ENCODE data around the gene COPB1.

Gene COPB1

GRCh38 chr11:14463623-14464022 is 36.0 kb downstream of the COPB1 start:
- Histone ChIP-seq H4K20me1 (ENCODE audit: insufficient read depth, low read length, poor library complexity, severe bottlenecking) (no peaks in the 10 kb centered on the region), H3K79me2 (ENCODE audit: insufficient read depth, low read length) (no peaks in the 10 kb centered on the region), H3K4me3 (ENCODE audit: low read length, poor library complexity, severe bottlenecking) (no peak overlapping the region), H3K4me1 (ENCODE audit: insufficient read depth, low read length, poor library complexity, severe bottlenecking) (peaks cover 4% of the 10 kb centered on the region), H3K27me3 (ENCODE audit: insufficient read depth, low read length, poor library complexity, severe bottlenecking) (no peaks in the 10 kb centered on the region), H3K4me2 (ENCODE audit: low read depth, low read length, poor library complexity, severe bottlenecking) (no peak overlapping the region), H3K9ac (ENCODE audit: low read depth, low read length, poor library complexity, severe bottlenecking) (no peak overlapping the region), H3K36me3 (ENCODE audit: insufficient read depth, low read length) (peaks cover 93% of the 10 kb centered on the region), H3F3A (ENCODE audit: low read depth) (no peaks in the 10 kb centered on the region), H3K9me3 (ENCODE audit: insufficient read depth, low read depth, low read length) (no peaks in the 10 kb centered on the region), H3K9me2 (replicated peaks; ENCODE audit: low read depth, low read length) (no peaks in the 10 kb centered on the region), H2AFZ (ENCODE audit: low read length) (no peak overlapping the region)
- no peak for TF ChIP-seq CTCF (conservative IDR thresholded peaks at IDR 0.05; ENCODE audit: low read length)
- no peak for TF ChIP-seq EZH2phosphoT487 (IDR thresholded peaks at IDR 0.05; ENCODE audit: borderline replicate concordance)

GRCh38 chr11:14460147-14460546 is 39.5 kb downstream of the COPB1 start:
- Histone ChIP-seq H2AFZ (ENCODE audit: low read length) (no peak overlapping the region), H3K9me3 (ENCODE audit: insufficient read depth, low read depth, low read length) (no peaks in the 10 kb centered on the region), H3K4me2 (ENCODE audit: low read depth, low read length, poor library complexity, severe bottlenecking) (no peak overlapping the region), H3F3A (ENCODE audit: low read depth) (no peaks in the 10 kb centered on the region), H3K4me1 (ENCODE audit: insufficient read depth, low read length, poor library complexity, severe bottlenecking) (peaks cover 4% of the 10 kb centered on the region), H4K20me1 (ENCODE audit: insufficient read depth, low read length, poor library complexity, severe bottlenecking) (no peaks in the 10 kb centered on the region), H3K27me3 (ENCODE audit: insufficient read depth, low read length, poor library complexity, severe bottlenecking) (no peaks in the 10 kb centered on the region), H3K79me2 (ENCODE audit: insufficient read depth, low read length) (no peaks in the 10 kb centered on the region), H3K9me2 (replicated peaks; ENCODE audit: low read depth, low read length) (no peaks in the 10 kb centered on the region), H3K9ac (ENCODE audit: low read depth, low read length, poor library complexity, severe bottlenecking) (no peak overlapping the region), H3K4me3 (ENCODE audit: low read length, poor library complexity, severe bottlenecking) (no peak overlapping the region), H3K36me3 (ENCODE audit: insufficient read depth, low read length) (peaks cover 85% of the 10 kb centered on the region)
- TF ChIP-seq CTCF (conservative IDR thresholded peaks at IDR 0.05; ENCODE audit: low read length) (no peak), EZH2phosphoT487 (IDR thresholded peaks at IDR 0.05; ENCODE audit: borderline replicate concordance) (no peak)

GRCh38 chr11:14458377-14458776 is 41.2 kb downstream of the COPB1 start:
- no peaks in the 10 kb centered on the region for H3F3A ChIP-seq (ENCODE audit: low read depth)
- H3K36me3 ChIP-seq (ENCODE audit: insufficient read depth, low read length), result peaks cover 67% of the 10 kb centered on the region; the same call in 1 of the 2 replicates
- H3K9ac ChIP-seq (ENCODE audit: low read depth, low read length, poor library complexity, severe bottlenecking), result no peak overlapping the region
- TF ChIP-seq EZH2phosphoT487 (IDR thresholded peaks at IDR 0.05; ENCODE audit: borderline replicate concordance) (no peak), CTCF (conservative IDR thresholded peaks at IDR 0.05; ENCODE audit: low read length) (no peak)
- no peaks in the 10 kb centered on the region for H3K4me1 ChIP-seq (ENCODE audit: insufficient read depth, low read length, poor library complexity, severe bottlenecking)
- H3K79me2 ChIP-seq (ENCODE audit: insufficient read depth, low read length), result no peaks in the 10 kb centered on the region
- H3K9me2 ChIP-seq (replicated peaks; ENCODE audit: low read depth, low read length), result no peaks in the 10 kb centered on the region
- H2AFZ ChIP-seq (ENCODE audit: low read length), result no peak overlapping the region
- H3K9me3 ChIP-seq (ENCODE audit: insufficient read depth, low read depth, low read length), result no peaks in the 10 kb centered on the region
- no peak overlapping the region for H3K4me2 ChIP-seq (ENCODE audit: low read depth, low read length, poor library complexity, severe bottlenecking)
- no peaks in the 10 kb centered on the region for H4K20me1 ChIP-seq (ENCODE audit: insufficient read depth, low read length, poor library complexity, severe bottlenecking)
- H3K27me3 ChIP-seq (ENCODE audit: insufficient read depth, low read length, poor library complexity, severe bottlenecking), result no peaks in the 10 kb centered on the region
- no peak overlapping the region for H3K4me3 ChIP-seq (ENCODE audit: low read length, poor library complexity, severe bottlenecking)

Measured in Loucy (cell line).